ENCODE data around the gene OR8G1. TPM values are rescaled to one million over a fixed set of nuclear protein-coding genes. Genes with fewer than 3 reads are reported as not detected.

OR8G1 gene
- total and polyA plus RNA-seq, 9 of the 15 experiments (the other 6 are each of a cell fraction or from before 2014, with no cell fraction given): 0.03 to 1.4 (median 0.51) TPM; not detected in 1

DNA sequence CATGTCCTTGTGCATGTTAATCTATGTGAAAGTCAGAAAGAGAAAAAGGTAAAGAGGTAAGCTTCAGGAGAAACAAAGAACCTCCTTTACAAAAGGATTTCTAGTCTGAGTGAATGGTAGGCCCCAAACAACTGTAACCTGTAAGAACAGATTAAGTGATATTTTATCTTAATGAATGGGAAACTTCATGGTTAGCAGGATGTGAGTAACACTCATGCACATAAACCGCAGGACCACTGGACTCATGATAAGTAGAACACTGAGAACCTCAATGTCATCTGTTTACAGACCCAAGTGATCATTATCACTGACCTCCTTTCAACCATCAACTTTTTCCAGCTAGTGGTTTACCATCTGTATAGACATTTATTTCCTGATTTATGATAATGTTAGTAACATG is 35.2 kb downstream of the OR8G1 start (continued):
- TF ChIP-seq, protein P1, sequence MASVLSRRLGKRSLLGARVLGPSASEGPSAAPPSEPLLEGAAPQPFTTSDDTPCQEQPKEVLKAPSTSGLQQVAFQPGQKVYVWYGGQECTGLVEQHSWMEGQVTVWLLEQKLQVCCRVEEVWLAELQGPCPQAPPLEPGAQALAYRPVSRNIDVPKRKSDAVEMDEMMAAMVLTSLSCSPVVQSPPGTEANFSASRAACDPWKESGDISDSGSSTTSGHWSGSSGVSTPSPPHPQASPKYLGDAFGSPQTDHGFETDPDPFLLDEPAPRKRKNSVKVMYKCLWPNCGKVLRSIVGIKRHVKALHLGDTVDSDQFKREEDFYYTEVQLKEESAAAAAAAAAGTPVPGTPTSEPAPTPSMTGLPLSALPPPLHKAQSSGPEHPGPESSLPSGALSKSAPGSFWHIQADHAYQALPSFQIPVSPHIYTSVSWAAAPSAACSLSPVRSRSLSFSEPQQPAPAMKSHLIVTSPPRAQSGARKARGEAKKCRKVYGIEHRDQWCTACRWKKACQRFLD (CRISPR knock-in tag; IDR thresholded peaks at IDR 0.05): peak; percentile 55; the same call in 1 of the 2 replicates
- TF ChIP-seq SMARCA5 (IDR thresholded peaks at IDR 0.05) (no peak), TAL1 (IDR thresholded peaks at IDR 0.05) (peak; percentile 79), LCOR (CRISPR knock-in tag; IDR thresholded peaks at IDR 0.05) (0 out of 2 replicates have a peak, but pooled peaks have one; percentile 58), GATA2 (CRISPR knock-in tag; IDR thresholded peaks at IDR 0.05) (peak; percentile 65; the same call in 1 of the 2 replicates), ARNT (IDR thresholded peaks at IDR 0.05) (0 out of 4 replicates have a peak, but pooled peaks of 1 of the 2 experiments have one; percentile 33), HDAC3 (IDR thresholded peaks at IDR 0.05; ENCODE audit: borderline replicate concordance, partially characterized antibody) (peak; percentile 74), NCOR1 (IDR thresholded peaks at IDR 0.05) (peak; percentile 82), ELF4 (CRISPR knock-in tag; IDR thresholded peaks at IDR 0.05) (peak; percentile 21; the same call in 1 of the 2 replicates), NR2C1 (IDR thresholded peaks at IDR 0.05) (no peak), NR2C1 (tag; IDR thresholded peaks at IDR 0.05) (peak; percentile 49; the same call in 1 of the 2 replicates), POLR2AphosphoS2 (IDR thresholded peaks at IDR 0.05; ENCODE audit: low read length) (no peak), NFE2 (IDR thresholded peaks at IDR 0.05; ENCODE audit: low read depth) (peak; percentile 85), ZNF217 (CRISPR knock-in tag; IDR thresholded peaks at IDR 0.05) (no peak), KDM4B (IDR thresholded peaks at IDR 0.05; ENCODE audit: borderline replicate concordance in 2 of 2, low read depth in 1 of 2) (no peak), BHLHE40 (IDR thresholded peaks at IDR 0.05; ENCODE audit: low read length) (peak; percentile 45; the same call in 1 of the 2 replicates), MYC (IDR thresholded peaks at IDR 0.05; ENCODE audit: low read depth, low read length) (no peak), MYC (CRISPR knock-in tag; IDR thresholded peaks at IDR 0.05; ENCODE audit: borderline replicate concordance, low read depth) (no peak), MTA2 (IDR thresholded peaks at IDR 0.05; ENCODE audit: low read depth) (peak; percentile 74), EP400 (IDR thresholded peaks at IDR 0.05) (peak; percentile 21; the same call in 1 of the 2 replicates), POLR2G (IDR thresholded peaks at IDR 0.05; ENCODE audit: low read depth, low read length) (no peak)
- TF ChIP-seq, protein P2, sequence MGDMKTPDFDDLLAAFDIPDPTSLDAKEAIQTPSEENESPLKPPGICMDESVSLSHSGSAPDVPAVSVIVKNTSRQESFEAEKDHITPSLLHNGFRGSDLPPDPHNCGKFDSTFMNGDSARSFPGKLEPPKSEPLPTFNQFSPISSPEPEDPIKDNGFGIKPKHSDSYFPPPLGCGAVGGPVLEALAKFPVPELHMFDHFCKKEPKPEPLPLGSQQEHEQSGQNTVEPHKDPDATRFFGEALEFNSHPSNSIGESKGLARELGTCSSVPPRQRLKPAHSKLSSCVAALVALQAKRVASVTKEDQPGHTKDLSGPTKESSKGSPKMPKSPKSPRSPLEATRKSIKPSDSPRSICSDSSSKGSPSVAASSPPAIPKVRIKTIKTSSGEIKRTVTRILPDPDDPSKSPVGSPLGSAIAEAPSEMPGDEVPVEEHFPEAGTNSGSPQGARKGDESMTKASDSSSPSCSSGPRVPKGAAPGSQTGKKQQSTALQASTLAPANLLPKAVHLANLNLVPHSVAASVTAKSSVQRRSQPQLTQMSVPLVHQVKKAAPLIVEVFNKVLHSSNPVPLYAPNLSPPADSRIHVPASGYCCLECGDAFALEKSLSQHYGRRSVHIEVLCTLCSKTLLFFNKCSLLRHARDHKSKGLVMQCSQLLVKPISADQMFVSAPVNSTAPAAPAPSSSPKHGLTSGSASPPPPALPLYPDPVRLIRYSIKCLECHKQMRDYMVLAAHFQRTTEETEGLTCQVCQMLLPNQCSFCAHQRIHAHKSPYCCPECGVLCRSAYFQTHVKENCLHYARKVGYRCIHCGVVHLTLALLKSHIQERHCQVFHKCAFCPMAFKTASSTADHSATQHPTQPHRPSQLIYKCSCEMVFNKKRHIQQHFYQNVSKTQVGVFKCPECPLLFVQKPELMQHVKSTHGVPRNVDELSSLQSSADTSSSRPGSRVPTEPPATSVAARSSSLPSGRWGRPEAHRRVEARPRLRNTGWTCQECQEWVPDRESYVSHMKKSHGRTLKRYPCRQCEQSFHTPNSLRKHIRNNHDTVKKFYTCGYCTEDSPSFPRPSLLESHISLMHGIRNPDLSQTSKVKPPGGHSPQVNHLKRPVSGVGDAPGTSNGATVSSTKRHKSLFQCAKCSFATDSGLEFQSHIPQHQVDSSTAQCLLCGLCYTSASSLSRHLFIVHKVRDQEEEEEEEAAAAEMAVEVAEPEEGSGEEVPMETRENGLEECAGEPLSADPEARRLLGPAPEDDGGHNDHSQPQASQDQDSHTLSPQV (IDR thresholded peaks at IDR 0.05): peak; percentile 48; the same call in 1 of the 2 replicates
- TF ChIP-seq, protein P3, sequence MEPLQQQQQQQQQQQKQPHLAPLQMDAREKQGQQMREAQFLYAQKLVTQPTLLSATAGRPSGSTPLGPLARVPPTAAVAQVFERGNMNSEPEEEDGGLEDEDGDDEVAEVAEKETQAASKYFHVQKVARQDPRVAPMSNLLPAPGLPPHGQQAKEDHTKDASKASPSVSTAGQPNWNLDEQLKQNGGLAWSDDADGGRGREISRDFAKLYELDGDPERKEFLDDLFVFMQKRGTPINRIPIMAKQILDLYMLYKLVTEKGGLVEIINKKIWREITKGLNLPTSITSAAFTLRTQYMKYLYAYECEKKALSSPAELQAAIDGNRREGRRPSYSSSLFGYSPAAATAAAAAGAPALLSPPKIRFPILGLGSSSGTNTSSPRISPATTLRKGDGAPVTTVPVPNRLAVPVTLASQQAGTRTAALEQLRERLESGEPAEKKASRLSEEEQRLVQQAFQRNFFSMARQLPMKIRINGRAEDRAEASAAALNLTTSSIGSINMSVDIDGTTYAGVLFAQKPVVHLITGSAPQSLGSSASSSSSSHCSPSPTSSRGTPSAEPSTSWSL (CRISPR knock-in tag; IDR thresholded peaks at IDR 0.05; ENCODE audit: borderline replicate concordance): no peak

All from K562 (cell line).